NCI-H146 treated with DMSO at 0.1 percent for 48 hours (cell line): Measurements from ENCODE around the gene C20orf96.
"Not testable (repeated sequence)": the region's sequence is repeated elsewhere in the genome, so short reads cannot be mapped to it uniquely, and the experiment has no call there.

ENCODE experiments used
- DNase-seq: peaks from one replicate; lab custom pipeline; 2025; ENCODE audit not compliant: unreplicated experiment; lab: John Stamatoyannopoulos, UW

C20orf96 gene

GRCh38 chr20:237929-238328 is 52.6 kb downstream of the C20orf96 start:
- no peak for DNase-seq

- no peak for DNase-seq
Observed at GRCh38 chr20:237489-237888, 53.1 kb downstream of the C20orf96 start.

- DNase-seq = no peak
Observed at GRCh38 chr20:235891-236290, 54.7 kb downstream of the C20orf96 start.

- no peak for DNase-seq
Observed at GRCh38 chr20:227439-228105, 63.0 kb downstream of the C20orf96 start.

GRCh38 chr20:226958-227357 is 63.6 kb downstream of the C20orf96 start, which contains the start of gene DEFB129:
DEFB129 (plus strand) TSS chr20:227258; CDS start chr20:227289, 31 bp downstream.
- DNase-seq = no peak

- not testable (repeated sequence) for DNase-seq
Observed at GRCh38 chr20:225879-226278, 64.7 kb downstream of the C20orf96 start.

GRCh38 chr20:221258-221830 is 69.2 kb downstream of the C20orf96 start:
- DNase-seq = no peak
